Pancreas (tissue), 10 donors: ENCODE data around the gene ZPBP. TPM values are rescaled to one million over a fixed set of nuclear protein-coding genes. Genes with fewer than 3 reads are reported as not detected.

Experiments used
- ATAC-seq, 4 donors: fragments of 200-7000 bp; cut with Tn5 transposase; one replicate each; pipeline versions ENCODE4 v1.8.0 to v1.9.1; 2020; ENCODE audit warnings: mild to moderate bottlenecking in 4 of 4, moderate library complexity in 4 of 4
- DNase-seq, 6 donors: peaks; one replicate each; pipeline ENCODE4 v3.0.0-alpha.2; 2020
- FAIRE-seq: peaks from 2 replicates; lab custom pipeline; 2012; peaks lifted over from hg19 to GRCh38; lab: Jason Lieb, UNC
- H3K27ac ChIP-seq, 4 donors: fragments of 200-600 bp; sonication (generic); 1 replicate in 3 of 4; 2 replicates in 1 of 4; pipeline versions ENCODE4 v1.5.0 to v1.8.0; 2020
- H3K27me3 ChIP-seq, 4 donors: fragments of 200-600 bp; one replicate each; pipeline ENCODE4 v1.8.0; 2021
- H3K36me3 ChIP-seq, 3 donors: fragments of 200-600 bp; sonication (generic) in 1 of 3; one replicate each; pipeline versions ENCODE4 v1.5.0 to v1.8.0; 2020 to 2021
- H3K4me1 ChIP-seq, 3 donors: fragments of 200-600 bp; one replicate each; pipeline ENCODE4 v1.8.0; 2021
- H3K4me3 ChIP-seq, 4 donors: fragments of 200-600 bp; sonication (generic) in 2 of 4; one replicate each; pipeline versions ENCODE4 v1.5.0 to v1.8.0; 2020 to 2021
- H3K9me3 ChIP-seq, 4 donors: fragments of 200-600 bp; one replicate each; pipeline ENCODE4 v1.8.0; 2021
- WGBS, 2 donors: extraction: QIAGEN DNeasy Blood & Tissue Kit; methylation state at CpG; one replicate each; pipeline ENCODE4 v1.1.7; 2013; 5-methylcytosine and 5-hydroxymethylcytosine counted together
- intact Hi-C, 3 donors: fragments of 100-400 bp; cut with DNase I; formaldehyde crosslinking; loops; one replicate each; pipeline versions ENCODE4 v1.11.1 to v1.14.2; 2022
- polyA plus RNA-seq, 2 donors: library from polyadenylated mRNA; stranded (reverse); fragments of 200-250 nt; gene quantifications; one replicate each; pipeline ENCODE4 v1.2.3, GENCODE V29; 2013
- total RNA-seq, 6 donors: library from RNA; stranded (reverse); fragmentation: NEBNext Ultra II Directional in 4 of 6; extraction: Animal tissue kit (Norgen Biotek cat#: 25700) in 4 of 6; gene quantifications; one replicate each; pipeline versions ENCODE4 v1.2.1 to v1.2.4, GENCODE V29; 2021 to 2023
- TF ChIP-seq, protein P1 (sequence below), 4 donors: fragments of 200-600 bp; sonication (generic) in 3 of 4; IDR thresholded peaks; one replicate each; pipeline versions ENCODE4 v1.5.0 to v1.8.0; 2021; ENCODE audit warnings: antibody characterized with exemption in 4 of 4
- donor health status: healthy with polysubstance abuse.
- donor health status: DM: no; HTN: no; CAD: no; lungs with moderate emphysema.
- donor health status: DM: no; HTN: no; CAD: no.
- donor health status: control.
- donor health status: control.
- donor health status: Bipolar disorder and iron deficiency.
- donor health status: DM: yes; HTN: yes; CAD: no.
- donor health status: DM: no; HTN: no; CAD: no.
- donor health status: DM: no; HTN: no; CAD: no.
- donor health status: DM: yes; HTN: yes; CAD: no.

The ZPBP gene
- total and polyA plus RNA-seq, 8 donors, result 0.12 to 0.38 (median 0.19) TPM; not detected in 3

GRCh38 chr7:50112250-50112649, 19.2 kb upstream of the ZPBP start:
- Histone ChIP-seq H3K4me3 (no peak overlapping the region), H3K36me3 (no peaks in the 10 kb centered on the region), H3K27me3 (no peaks in the 10 kb centered on the region), H3K27ac (no peak overlapping the region), H3K4me1 (no peaks in the 10 kb centered on the region), H3K9me3 (no peaks in the 10 kb centered on the region)
- no peak for ATAC-seq
- intact Hi-C loops, result no loop called here
- DNase-seq, result no peak
- 74 to 78% methylated on average over 2 of the region's 2 CpGs for WGBS, 2 donors
- no peak for FAIRE-seq
- TF ChIP-seq, protein P1, sequence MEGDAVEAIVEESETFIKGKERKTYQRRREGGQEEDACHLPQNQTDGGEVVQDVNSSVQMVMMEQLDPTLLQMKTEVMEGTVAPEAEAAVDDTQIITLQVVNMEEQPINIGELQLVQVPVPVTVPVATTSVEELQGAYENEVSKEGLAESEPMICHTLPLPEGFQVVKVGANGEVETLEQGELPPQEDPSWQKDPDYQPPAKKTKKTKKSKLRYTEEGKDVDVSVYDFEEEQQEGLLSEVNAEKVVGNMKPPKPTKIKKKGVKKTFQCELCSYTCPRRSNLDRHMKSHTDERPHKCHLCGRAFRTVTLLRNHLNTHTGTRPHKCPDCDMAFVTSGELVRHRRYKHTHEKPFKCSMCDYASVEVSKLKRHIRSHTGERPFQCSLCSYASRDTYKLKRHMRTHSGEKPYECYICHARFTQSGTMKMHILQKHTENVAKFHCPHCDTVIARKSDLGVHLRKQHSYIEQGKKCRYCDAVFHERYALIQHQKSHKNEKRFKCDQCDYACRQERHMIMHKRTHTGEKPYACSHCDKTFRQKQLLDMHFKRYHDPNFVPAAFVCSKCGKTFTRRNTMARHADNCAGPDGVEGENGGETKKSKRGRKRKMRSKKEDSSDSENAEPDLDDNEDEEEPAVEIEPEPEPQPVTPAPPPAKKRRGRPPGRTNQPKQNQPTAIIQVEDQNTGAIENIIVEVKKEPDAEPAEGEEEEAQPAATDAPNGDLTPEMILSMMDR (IDR thresholded peaks at IDR 0.05), result no peak

DNA sequence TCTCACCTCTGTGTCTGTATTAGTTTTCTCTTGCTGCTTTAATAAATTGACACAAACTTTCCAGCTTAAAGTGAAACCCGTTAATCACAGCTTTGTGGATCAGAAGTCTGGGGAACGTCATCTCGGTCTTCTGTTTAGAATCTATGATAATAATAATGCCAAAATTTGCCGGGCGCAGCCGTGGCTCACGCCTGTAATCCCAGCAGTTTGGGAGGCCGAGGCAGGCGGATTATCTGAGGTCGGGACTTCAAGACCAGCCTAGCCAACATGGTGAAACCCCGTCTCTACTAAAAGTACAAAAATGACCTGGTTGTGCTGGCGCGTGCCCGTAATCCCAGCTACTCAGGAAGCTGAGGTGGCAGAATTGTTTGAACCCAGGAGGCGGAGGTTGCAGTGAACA, 8.8 kb upstream of the ZPBP start:
- H3K4me1 ChIP-seq, result no peaks in the 10 kb centered on the region
- FAIRE-seq (no peak), ATAC-seq (no peak), DNase-seq (no peak)
- H3K27ac ChIP-seq, result no peak overlapping the region
- H3K4me3 ChIP-seq, result no peak overlapping the region
- TF ChIP-seq, protein P1 (IDR thresholded peaks at IDR 0.05), result no peak
- intact Hi-C loops, result no loop called here
- peaks cover 0 to 20% (median 0%) of the 10 kb centered on the region in 4 donors for H3K27me3 ChIP-seq
- H3K36me3 ChIP-seq, result no peaks in the 10 kb centered on the region
- WGBS, 2 donors, result 82 to 89% methylated on average over 15 of the region's 15 CpGs
- no peaks in the 10 kb centered on the region for H3K9me3 ChIP-seq

- DNase-seq (no peak), ATAC-seq (no peak), FAIRE-seq (no peak)
- H3K27me3 ChIP-seq, result peaks cover 0 to 15% (median 0%) of the 10 kb centered on the region in 4 donors
- H3K4me3 ChIP-seq, result no peak overlapping the region
- H3K4me1 ChIP-seq, result no peaks in the 10 kb centered on the region
- WGBS, 2 donors, result 59 to 75% methylated on average over 1 of the region's 1 CpG
- TF ChIP-seq, protein P1 (IDR thresholded peaks at IDR 0.05), result no peak
- H3K27ac ChIP-seq, result no peak overlapping the region
- H3K9me3 ChIP-seq, result no peaks in the 10 kb centered on the region
- intact Hi-C loops, result no loop called here
- no peaks in the 10 kb centered on the region for H3K36me3 ChIP-seq
Observed at GRCh38 chr7:50095634-50096033, 2.6 kb upstream of the ZPBP start.

DNA sequence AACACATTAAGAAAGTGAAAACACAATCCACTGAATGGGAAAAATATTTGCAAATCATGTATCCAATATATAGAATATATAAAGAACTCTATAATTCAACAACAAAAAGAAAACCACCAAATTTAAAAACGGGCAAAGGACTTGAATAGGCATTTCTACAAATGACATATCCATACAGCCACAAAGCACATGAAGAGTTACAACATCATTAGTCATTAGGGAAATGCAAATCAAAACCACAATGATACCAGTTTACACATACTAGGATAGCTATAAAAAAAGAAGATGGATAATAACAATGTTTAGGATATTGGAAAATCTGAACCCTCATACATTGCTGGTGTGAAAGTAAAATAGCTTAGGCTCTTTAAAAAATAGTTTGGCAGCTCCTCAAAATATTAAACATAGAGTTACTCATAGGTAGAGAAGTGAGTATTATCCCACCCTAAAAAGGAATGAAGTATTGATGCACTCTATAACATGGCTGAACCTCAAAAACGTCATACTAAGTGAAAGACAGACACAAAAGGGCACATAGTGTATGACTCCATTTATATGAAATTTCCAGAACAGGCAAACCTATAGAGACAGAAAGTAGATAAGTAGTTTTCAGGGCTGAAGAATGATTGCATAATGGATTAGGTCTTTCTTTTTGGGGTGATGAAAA, 4.5 kb downstream of the ZPBP start:
- no peak overlapping the region for H3K27ac ChIP-seq
- no peak for FAIRE-seq
- H3K4me1 ChIP-seq, result no peaks in the 10 kb centered on the region
- no peaks in the 10 kb centered on the region for H3K9me3 ChIP-seq
- no peaks in the 10 kb centered on the region for H3K27me3 ChIP-seq
- TF ChIP-seq, protein P1 (IDR thresholded peaks at IDR 0.05), result no peak
- no peak overlapping the region for H3K4me3 ChIP-seq
- no peak for ATAC-seq
- intact Hi-C loops, result no loop called here
- WGBS, 2 donors, result 0 to 1% methylated on average over 2 of the region's 2 CpGs
- no peaks in the 10 kb centered on the region for H3K36me3 ChIP-seq
- DNase-seq, result no peak

- WGBS, 2 donors, result 60 to 61% methylated on average over 5 of the region's 5 CpGs
- Histone ChIP-seq H3K27ac (no peak overlapping the region), H3K4me1 (no peaks in the 10 kb centered on the region), H3K4me3 (no peak overlapping the region), H3K9me3 (no peaks in the 10 kb centered on the region), H3K27me3 (no peaks in the 10 kb centered on the region), H3K36me3 (no peaks in the 10 kb centered on the region)
- intact Hi-C loops, result no loop called here
- ATAC-seq (no peak), DNase-seq (no peak), FAIRE-seq (no peak)
- TF ChIP-seq, protein P1 (IDR thresholded peaks at IDR 0.05), result no peak
Observed at GRCh38 chr7:50085344-50085743, 7.7 kb downstream of the ZPBP start.
